ENCODE measurements around the gene LTBP2.

DNA sequence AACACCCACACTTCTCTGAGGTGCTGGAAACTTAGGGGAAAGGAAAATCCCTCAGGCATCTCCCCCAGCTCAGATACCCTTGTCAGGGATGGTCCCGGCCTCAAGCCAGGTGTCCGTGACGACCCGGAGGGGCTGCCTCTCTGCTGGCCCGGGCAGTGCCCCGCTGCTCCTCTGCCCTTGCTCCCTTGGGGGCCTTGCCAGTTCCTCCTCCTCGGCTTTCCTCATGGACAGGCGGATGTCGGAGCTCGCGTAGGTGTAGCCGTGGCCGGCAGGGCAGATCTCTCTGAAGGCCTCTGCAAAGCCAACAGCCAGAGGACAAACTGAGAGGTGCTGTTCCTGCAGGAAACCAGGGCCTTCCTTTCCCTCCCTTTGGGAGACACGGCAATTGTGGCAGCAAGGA, 83.6 kb downstream of the LTBP2 start:
- TF ChIP-seq CTCF (IDR thresholded peaks at IDR 0.05; ENCODE audit: poor library complexity) (no peak), EZH2 (IDR thresholded peaks at IDR 0.05; ENCODE audit: borderline replicate concordance) (no peak)

Measured in hepatocyte (in vitro differentiated cells).